HepG2 (cell line): ENCODE measurements around the gene CPT1A. TPM values are rescaled to one million over a fixed set of nuclear protein-coding genes. Genes with fewer than 3 reads are reported as not detected.

Experiments
- AGO1 ChIP-seq: fragments of 200-400 bp; formaldehyde crosslinking; IDR thresholded peaks from 2 replicates; pipeline ENCODE4 v1.6.1; 2017; ENCODE audit warnings: mild to moderate bottlenecking, low read depth, low read length, moderate library complexity; ENCODE audit not compliant: poor library complexity, severe bottlenecking
- BRD4 ChIP-seq: sonication (generic); formaldehyde crosslinking; IDR thresholded peaks from 2 replicates; pipeline ENCODE4 v1.4.0; 2020; ENCODE audit warnings: missing genetic modification reagents
- EEA1 ChIP-seq: sonication (generic); formaldehyde crosslinking; IDR thresholded peaks from 2 replicates; pipeline ENCODE4 v1.5.1; 2020; ENCODE audit warnings: mild to moderate bottlenecking, missing genetic modification reagents, borderline replicate concordance
- POLR2A ChIP-seq, 2 experiments: IDR thresholded peaks; 2 replicates each; pipeline ENCODE4 v1.6.1; 2011; ENCODE audit warnings: low read depth in 2 of 2, low read length in 2 of 2, mild to moderate bottlenecking in 1 of 2, moderate library complexity in 1 of 2; ENCODE audit not compliant: insufficient read depth in 1 of 2
- PPARG ChIP-seq: conservative IDR thresholded peaks from 2 replicates; pipeline ENCODE4 v1.6.1; 2016; ENCODE audit warnings: missing biosample characterization, missing genetic modification reagents
- SIN3A ChIP-seq: IDR thresholded peaks from 2 replicates; pipeline ENCODE4 v1.6.1; 2011; ENCODE audit warnings: low read depth, mild to moderate bottlenecking, control low read depth, low read length, borderline replicate concordance
- SRSF1 ChIP-seq: fragments of 200-400 bp; formaldehyde crosslinking; optimal IDR thresholded peaks from 2 replicates; pipeline ENCODE3; 2017; ENCODE audit warnings: mild to moderate bottlenecking, low read depth, low read length, moderate library complexity
- ZNF30 ChIP-seq: sonication (generic); formaldehyde crosslinking; IDR thresholded peaks from 2 replicates; pipeline ENCODE4 v1.5.0; 2020; ENCODE audit warnings: mild to moderate bottlenecking, missing genetic modification reagents
- ZNF441 ChIP-seq: sonication (generic); formaldehyde crosslinking; IDR thresholded peaks from 2 replicates; pipeline ENCODE4 v1.7.0; 2021; ENCODE audit warnings: missing genetic modification reagents, borderline replicate concordance
- ZNF460 ChIP-seq: sonication (generic); formaldehyde crosslinking; IDR thresholded peaks from 2 replicates; pipeline ENCODE4 v1.5.1; 2020; ENCODE audit warnings: missing genetic modification reagents, mild to moderate bottlenecking, borderline replicate concordance
- ZNF558 ChIP-seq: sonication (generic); formaldehyde crosslinking; IDR thresholded peaks from 2 replicates; pipeline ENCODE4 v1.9.0; 2022; ENCODE audit warnings: mild to moderate bottlenecking, missing genetic modification reagents, borderline replicate concordance
- ZNF615 ChIP-seq: sonication (generic); formaldehyde crosslinking; IDR thresholded peaks from 2 replicates; pipeline ENCODE4 v1.5.0; 2020; ENCODE audit warnings: mild to moderate bottlenecking, missing genetic modification reagents, borderline replicate concordance
- polyA plus RNA-seq, 8 experiments: library from polyadenylated mRNA; depleted of rRNA in 3 of 8; stranded (reverse) in 7 of 8; unstranded in 1 of 8; fragments of >200 nt; fragmentation: Illumina TruSeq in 4 of 8; extraction: Trizol in 4 of 8; gene quantifications; 2 replicates each; pipeline versions ENCODE4 v1.2.1 to v1.2.3, GENCODE V29; 2011 to 2016; ENCODE audit warnings: low read depth in 4 of 8, missing spikeins in 1 of 8, mixed read lengths in 1 of 8; ENCODE audit not compliant: insufficient read depth in 1 of 8
- total RNA-seq, 5 experiments: library from RNA; depleted of rRNA; stranded (reverse); fragments of >200 nt; fragmentation: Illumina TruSeq; extraction: Trizol; gene quantifications; 2 replicates each; pipeline ENCODE4 v1.2.3, GENCODE V29; 2016; ENCODE audit warnings: low read depth in 1 of 5
- TF ChIP-seq, protein P1 (sequence below): IDR thresholded peaks from 2 replicates; pipeline ENCODE4 v1.6.1; 2016; ENCODE audit warnings: mild to moderate bottlenecking, missing biosample characterization, missing genetic modification reagents
- TF ChIP-seq, protein P2 (sequence below): sonication (generic); formaldehyde crosslinking; IDR thresholded peaks from 2 replicates; pipeline ENCODE4 v1.8.1; 2023; ENCODE audit warnings: mild to moderate bottlenecking, moderate library complexity, missing genetic modification reagents
- TF ChIP-seq, protein P3 (sequence below): sonication (generic); formaldehyde crosslinking; IDR thresholded peaks from 2 replicates; pipeline ENCODE4 v1.4.0; 2020; ENCODE audit warnings: missing genetic modification reagents
- TF ChIP-seq, protein P4 (sequence below): sonication (generic); formaldehyde crosslinking; conservative IDR thresholded peaks from 2 replicates; pipeline ENCODE4 v1.4.0; 2020; ENCODE audit warnings: missing genetic modification reagents
- TF ChIP-seq, protein P5 (sequence below): IDR thresholded peaks from 2 replicates; pipeline ENCODE4 v1.6.1; 2016; ENCODE audit warnings: low read depth, borderline replicate concordance
- TF ChIP-seq, protein P6 (sequence below): sonication (generic); formaldehyde crosslinking; IDR thresholded peaks from 2 replicates; pipeline ENCODE4 v1.4.0; 2020; ENCODE audit warnings: missing genetic modification reagents

Gene CPT1A
- total and polyA plus RNA-seq, 2 of the 13 experiments (the other 11 are each of a cell fraction or from before 2014, with no cell fraction given), result 7.0 to 7.1 TPM

DNA sequence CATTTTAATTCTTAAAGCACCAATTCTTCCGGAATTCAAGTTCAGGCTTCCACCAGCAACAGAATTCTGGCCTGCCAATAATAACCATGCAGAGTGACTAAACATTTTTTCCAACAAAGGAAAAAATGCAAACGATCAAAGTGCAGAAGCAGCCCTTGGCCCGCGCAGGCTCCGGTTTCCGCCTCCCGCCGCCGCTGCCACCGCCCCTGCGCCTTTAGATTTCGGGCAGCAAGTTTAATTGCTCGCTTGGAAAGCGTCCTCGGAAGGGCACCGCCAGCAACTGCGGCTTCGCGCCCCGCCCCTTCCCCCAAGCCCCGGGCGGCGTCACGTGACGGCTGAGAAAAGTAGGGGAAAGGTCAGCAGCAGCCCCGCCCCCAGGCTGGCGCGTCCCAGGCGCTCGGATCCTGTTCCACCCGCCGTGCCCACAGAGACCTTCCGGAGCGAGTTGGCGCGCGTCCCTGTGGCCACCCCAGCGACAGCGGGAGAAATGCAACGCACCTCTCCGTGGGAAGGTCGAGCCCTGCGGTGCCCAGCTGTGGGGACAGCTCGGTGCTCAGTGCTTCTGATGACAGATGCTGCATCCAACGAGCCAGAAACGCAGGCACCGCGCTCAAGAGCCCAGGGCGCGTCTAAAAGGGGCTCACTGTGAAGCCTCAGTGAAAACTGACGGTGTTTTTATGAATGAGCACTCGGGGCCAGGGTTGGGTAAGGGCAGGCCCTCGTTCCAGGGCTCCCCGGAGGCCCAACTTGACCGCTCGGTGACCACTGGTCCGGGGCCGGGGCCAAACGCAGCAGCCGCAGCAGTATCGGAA, 2.5 kb downstream of the CPT1A start (continued):
- TF ChIP-seq POLR2A (IDR thresholded peaks at IDR 0.05; ENCODE audit: insufficient read depth in 1 of 2, low read depth in 2 of 2, low read length in 2 of 2), result peak; percentile 15 to 35; a peak in 1 of 4 replicates
- peak; percentile 57 for TF ChIP-seq AGO1
- TF ChIP-seq, protein P1, sequence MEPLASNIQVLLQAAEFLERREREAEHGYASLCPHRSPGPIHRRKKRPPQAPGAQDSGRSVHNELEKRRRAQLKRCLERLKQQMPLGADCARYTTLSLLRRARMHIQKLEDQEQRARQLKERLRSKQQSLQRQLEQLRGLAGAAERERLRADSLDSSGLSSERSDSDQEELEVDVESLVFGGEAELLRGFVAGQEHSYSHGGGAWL (CRISPR knock-in tag), result peak; percentile 44; the same call in 1 of the 2 replicates
- TF ChIP-seq EEA1, result 0 out of 2 replicates have a peak, but pooled peaks have one; percentile 60
- TF ChIP-seq, protein P2, sequence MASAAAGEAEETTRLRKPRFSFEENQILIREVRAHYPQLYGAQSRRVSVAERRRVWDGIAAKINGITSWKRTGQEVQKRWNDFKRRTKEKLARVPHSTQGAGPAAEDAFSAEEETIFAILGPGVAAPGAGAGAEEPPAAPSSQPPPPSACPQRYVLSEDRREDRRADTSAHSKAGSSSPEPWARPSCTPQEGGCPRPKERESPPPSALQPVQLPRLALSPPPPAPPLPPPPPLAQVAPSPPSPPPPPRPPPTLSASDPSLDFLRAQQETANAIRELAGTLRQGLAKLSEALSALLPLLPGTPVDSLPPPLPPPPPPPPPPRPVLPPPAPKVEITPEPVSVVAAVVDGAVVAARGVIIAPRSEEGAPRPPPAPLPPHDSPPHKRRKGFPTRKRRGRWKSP (CRISPR knock-in tag), result peak; percentile 30; the same call in 1 of the 2 replicates
- peak; percentile 99 for TF ChIP-seq PPARG (CRISPR knock-in tag)
- peak; percentile 53 for TF ChIP-seq SRSF1
- TF ChIP-seq ZNF441, result peak; percentile 73; the same call in 1 of the 2 replicates
- TF ChIP-seq, protein P3, sequence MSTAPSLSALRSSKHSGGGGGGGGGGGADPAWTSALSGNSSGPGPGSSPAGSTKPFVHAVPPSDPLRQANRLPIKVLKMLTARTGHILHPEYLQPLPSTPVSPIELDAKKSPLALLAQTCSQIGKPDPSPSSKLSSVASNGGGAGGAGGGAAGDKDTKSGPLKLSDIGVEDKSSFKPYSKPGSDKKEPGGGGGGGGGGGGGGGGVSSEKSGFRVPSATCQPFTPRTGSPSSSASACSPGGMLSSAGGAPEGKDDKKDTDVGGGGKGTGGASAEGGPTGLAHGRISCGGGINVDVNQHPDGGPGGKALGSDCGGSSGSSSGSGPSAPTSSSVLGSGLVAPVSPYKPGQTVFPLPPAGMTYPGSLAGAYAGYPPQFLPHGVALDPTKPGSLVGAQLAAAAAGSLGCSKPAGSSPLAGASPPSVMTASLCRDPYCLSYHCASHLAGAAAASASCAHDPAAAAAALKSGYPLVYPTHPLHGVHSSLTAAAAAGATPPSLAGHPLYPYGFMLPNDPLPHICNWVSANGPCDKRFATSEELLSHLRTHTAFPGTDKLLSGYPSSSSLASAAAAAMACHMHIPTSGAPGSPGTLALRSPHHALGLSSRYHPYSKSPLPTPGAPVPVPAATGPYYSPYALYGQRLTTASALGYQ (CRISPR knock-in tag), result no peak; the same call in 1 of the 2 replicates
- no peak for TF ChIP-seq ZNF460 (CRISPR knock-in tag)
- no peak for TF ChIP-seq ZNF558 (CRISPR knock-in tag)
- TF ChIP-seq, protein P4, sequence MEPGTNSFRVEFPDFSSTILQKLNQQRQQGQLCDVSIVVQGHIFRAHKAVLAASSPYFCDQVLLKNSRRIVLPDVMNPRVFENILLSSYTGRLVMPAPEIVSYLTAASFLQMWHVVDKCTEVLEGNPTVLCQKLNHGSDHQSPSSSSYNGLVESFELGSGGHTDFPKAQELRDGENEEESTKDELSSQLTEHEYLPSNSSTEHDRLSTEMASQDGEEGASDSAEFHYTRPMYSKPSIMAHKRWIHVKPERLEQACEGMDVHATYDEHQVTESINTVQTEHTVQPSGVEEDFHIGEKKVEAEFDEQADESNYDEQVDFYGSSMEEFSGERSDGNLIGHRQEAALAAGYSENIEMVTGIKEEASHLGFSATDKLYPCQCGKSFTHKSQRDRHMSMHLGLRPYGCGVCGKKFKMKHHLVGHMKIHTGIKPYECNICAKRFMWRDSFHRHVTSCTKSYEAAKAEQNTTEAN (CRISPR knock-in tag), result peak; percentile 74; the same call in 1 of the 2 replicates
- peak; percentile 53; the same call in 1 of the 2 replicates for TF ChIP-seq SIN3A
- no peak for TF ChIP-seq ZNF30 (CRISPR knock-in tag)
- TF ChIP-seq BRD4 (CRISPR knock-in tag), result 0 out of 2 replicates have a peak, but pooled peaks have one; percentile 43
- TF ChIP-seq, protein P5, sequence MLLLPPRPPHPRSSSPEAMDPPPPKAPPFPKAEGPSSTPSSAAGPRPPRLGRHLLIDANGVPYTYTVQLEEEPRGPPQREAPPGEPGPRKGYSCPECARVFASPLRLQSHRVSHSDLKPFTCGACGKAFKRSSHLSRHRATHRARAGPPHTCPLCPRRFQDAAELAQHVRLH (CRISPR knock-in tag), result 0 out of 2 replicates have a peak, but pooled peaks have one; percentile 30
- TF ChIP-seq ZNF615 (CRISPR knock-in tag), result no peak
- TF ChIP-seq, protein P6, sequence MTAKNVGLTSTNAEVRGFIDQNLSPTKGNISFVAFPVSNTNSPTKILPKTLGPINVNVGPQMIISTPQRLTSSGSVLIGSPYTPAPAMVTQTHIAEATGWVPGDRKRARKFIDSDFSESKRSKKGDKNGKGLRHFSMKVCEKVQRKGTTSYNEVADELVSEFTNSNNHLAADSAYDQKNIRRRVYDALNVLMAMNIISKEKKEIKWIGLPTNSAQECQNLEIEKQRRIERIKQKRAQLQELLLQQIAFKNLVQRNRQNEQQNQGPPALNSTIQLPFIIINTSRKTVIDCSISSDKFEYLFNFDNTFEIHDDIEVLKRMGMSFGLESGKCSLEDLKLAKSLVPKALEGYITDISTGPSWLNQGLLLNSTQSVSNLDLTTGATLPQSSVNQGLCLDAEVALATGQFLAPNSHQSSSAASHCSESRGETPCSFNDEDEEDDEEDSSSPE (CRISPR knock-in tag), result peak; percentile 69; the same call in 1 of the 2 replicates
